ENCODE data around the gene RALA.
"Not testable (repeated sequence)": the region's sequence is repeated elsewhere in the genome, so short reads cannot be mapped to it uniquely, and the experiment has no call there.

The RALA gene

GRCh38 chr7:39650676-39651075, 27.3 kb downstream of the RALA start:
- DNase-seq = no peak

GRCh38 chr7:39651265-39651664, 27.9 kb downstream of the RALA start:
- no peak for DNase-seq

DNA sequence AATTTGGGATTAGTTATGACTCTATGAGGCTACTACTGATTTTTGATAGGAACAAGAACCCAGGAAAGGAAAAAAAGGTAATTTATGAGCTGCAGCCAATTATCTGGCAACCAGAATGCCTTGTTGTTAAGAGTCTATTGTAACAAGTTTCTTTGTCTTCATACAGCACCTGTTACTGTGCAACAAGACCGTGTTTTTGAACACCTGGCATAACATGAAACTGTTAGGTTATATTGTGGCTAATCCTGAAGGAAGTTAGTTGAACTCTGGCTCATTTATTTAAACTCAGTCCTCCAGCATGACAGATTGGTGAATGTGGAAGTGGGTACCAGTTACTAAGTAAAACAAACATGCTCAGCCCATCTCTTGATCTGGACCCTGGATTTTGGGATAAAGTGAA, 33.0 kb downstream of the RALA start:
- DNase-seq = no peak

GRCh38 chr7:39659356-39660013, 36.1 kb downstream of the RALA start:
- no peak for DNase-seq

- DNase-seq = no peak
These were observed 38.6 kb downstream of the RALA start for GRCh38 chr7:39661960-39662359.

DNA sequence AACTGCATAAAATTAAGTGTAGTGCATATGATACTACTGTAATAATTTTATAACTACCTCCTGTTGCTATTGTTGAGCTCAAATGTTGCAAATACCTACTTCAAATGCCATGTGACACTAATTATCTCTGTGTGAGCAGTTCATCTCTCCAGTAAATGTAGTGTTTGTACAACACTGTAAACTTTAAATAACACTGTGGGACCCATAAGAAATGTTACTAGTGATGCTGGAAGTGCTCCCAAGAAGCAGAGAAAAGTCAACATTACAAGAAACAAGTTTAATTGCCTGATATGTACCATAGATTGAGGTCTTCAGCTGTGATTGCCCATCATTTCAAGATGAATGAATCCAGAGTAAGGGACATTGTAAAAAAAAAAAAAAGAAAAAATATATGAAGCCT, 39.9 kb downstream of the RALA start:
- no peak for DNase-seq

- no peak for DNase-seq
These were observed 40.7 kb downstream of the RALA start for GRCh38 chr7:39664057-39664456.

- no peak for DNase-seq
These were observed 41.2 kb downstream of the RALA start for GRCh38 chr7:39664585-39664984.

- no peak for DNase-seq
These were observed 43.2 kb downstream of the RALA start for GRCh38 chr7:39666562-39666961.

DNA sequence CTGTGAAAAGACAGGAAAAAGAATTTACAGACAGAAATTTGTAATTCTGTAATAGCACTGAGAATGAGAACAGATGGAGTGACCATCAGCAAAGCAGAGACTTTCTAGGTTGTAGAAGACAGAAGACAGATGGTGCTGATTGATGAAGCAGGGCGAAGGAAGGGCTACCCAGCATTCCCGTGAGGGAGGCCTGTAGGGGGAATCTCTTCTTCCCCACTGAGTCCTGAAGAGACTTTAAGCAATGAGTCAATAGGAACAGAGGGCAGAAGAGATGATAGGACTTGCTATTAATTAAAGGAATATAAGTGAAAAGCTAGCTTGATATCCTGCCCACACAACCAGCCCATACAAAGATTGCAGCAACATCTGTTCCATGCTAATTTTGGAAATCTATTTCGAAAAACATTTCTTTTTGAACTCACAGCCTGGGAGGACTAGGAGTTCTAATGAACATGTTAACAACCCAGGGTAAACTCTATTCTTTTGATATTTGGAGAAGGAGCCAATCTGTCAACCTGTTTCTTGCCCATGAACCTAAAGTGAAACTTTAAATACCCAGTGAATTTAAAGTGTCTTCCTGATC, 44.1 kb downstream of the RALA start:
- no peak for DNase-seq

DNA sequence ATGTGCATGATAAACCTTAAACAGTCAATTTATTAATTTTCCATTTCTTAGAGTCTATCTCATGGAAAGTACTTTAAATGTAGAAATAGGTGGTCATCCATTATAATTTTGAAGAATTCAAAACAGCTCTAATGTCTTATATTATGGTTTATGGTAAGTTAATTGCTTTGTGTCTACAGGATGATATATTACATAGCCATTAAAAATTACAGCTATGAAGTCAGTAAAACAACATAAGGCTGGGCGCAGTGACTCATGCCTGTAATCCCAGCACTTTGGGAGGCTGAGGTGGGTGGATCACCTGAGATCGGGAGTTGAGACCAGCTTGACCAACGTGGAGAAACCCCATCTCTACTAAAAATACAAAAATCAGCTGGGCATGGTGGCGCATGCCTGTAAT, 44.9 kb downstream of the RALA start:
- DNase-seq = not testable (repeated sequence)

DNA sequence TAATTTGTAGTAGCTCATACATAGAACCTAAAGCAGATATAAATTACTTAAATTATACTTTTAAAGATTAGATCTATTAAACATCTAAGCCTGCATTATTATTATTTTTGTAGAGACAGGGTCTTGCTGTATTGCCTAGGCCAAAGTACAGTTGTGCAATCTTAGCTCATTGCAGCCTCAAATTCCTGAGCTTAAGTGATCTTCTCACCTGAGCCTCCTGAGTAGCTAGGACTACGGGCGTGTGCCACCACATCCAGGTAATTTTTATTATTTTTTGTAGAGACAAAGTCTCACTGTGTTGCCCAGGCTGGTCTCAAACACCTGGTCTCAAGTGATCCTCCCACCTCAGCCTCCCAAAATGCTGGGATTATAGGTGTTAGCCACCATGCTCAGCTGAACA, 46.7 kb downstream of the RALA start:
- no peak for DNase-seq

DNA sequence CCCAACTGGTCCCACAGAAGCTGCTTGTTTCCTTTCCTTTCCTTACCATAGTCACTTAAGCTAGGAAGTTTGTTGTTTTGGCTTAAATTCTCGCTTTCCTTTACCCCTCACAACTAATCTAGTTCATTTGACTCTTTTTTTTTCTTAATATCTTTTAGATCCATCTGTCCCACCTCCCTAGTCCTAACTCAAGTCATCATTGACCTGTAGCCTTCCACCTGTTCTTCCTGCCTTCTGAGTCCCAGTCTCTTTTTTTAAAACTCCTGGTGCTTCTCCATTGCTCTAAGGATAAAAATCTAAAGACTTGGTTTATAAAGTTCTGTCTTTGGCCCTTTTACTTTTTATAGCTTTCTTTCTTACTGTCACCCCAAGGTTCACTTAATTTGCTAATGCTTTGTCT, 47.6 kb downstream of the RALA start:
- no peak for DNase-seq

DNA sequence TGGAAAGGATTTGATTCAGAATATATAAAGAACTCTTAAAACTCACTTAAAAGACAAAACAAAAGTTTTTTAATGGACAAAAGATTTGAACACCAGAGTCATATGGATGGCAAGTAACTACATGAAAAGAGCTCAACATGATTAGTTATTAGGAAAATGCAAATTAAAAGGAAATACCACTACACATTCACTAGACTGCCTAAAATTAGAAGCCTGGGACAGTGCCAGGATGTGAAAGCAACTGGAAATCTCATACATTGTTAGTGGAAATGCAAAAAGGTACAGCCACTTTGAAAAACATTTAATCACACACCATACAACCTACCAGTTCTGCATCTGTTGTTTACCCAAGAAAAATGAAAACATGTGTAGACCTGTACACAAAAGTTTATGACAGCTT, 48.8 kb downstream of the RALA start:
- DNase-seq = no peak

DNA sequence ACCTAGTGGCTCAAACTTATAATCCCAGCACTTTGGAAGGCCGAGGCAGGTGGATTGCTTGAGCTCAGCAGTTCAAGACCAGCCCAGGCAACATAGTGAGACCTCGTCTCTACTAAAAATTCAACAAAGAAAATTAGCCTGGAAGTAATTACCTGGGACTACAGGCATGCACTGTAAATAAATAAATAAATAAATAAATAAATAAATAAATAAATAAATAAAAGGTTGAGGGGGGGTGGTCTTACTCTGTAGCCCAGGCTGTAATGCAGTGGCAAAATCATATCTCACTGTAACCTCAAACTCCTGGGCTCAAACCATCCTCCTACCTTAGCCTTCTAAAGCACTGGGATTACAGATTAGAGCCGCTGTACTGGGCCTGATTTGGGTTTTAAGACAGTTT, 50.5 kb downstream of the RALA start:
- DNase-seq = no peak

GRCh38 chr7:39674406-39674805, 51.0 kb downstream of the RALA start:
- no peak for DNase-seq

- no peak for DNase-seq
These were observed 53.0 kb downstream of the RALA start for GRCh38 chr7:39676346-39676745.

DNA sequence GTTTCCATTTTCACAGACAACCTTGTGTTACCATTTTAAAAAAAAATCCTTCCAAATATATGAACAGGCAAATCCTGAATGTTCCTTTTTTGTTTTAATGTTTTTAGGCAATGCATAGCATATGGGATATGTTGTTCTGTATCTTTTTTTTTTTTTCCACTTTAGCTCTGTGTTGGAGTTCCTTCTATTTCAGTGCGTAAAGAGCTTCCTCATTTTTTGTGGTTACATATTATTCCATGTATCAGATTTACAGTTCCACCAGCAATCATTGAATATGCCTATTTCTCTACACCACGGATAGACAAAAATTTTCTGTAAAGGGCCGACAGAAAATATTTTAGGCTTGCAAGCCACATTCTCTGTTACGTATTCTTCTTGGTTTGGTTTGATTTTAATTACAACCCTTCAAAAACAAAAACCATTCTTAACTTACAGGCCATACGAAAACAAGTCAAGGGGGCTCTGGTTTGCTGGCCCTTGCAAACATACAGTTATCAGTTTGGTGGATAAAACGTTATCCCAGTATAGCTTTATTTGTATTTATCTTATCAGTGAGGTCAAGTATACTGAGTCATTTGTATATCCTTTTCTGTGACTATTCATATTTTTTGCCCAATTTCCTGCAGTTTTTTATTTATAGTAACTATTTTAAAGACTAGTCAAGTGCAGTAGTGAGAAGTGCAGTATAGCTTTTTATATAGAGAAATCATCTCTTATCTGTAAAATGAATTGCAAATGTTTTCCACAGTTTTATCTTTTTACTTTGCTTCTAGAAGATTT, 55.7 kb downstream of the RALA start:
- DNase-seq = no peak

GRCh38 chr7:39679874-39680273, 56.5 kb downstream of the RALA start:
- DNase-seq = not testable (repeated sequence)

DNA sequence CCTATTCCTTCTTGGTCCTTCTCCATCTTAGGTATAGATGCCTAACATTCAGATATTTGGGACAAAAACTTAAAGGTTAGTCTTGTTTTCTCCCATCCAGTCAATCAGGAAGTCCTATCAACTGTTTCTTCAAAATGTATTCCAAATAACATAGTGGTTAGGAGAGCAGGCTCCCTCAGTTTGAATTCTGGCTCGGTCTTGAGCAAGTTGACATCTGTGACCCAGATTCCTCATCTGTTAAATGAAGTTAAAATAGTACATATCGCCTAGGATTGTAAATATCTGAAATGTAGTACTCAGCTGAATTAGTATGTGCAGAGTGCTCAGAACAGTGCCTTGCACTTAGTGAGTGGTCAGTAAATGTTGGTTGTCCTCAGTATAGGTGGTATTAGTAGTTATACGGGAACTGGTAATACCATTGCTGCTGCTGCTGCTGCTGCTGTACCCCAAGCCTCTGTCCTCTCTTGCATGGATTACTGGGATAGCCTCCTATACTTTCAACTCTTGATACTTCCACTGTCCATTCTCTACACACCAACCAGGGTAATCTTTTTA, 58.6 kb downstream of the RALA start:
- DNase-seq = no peak

DNA sequence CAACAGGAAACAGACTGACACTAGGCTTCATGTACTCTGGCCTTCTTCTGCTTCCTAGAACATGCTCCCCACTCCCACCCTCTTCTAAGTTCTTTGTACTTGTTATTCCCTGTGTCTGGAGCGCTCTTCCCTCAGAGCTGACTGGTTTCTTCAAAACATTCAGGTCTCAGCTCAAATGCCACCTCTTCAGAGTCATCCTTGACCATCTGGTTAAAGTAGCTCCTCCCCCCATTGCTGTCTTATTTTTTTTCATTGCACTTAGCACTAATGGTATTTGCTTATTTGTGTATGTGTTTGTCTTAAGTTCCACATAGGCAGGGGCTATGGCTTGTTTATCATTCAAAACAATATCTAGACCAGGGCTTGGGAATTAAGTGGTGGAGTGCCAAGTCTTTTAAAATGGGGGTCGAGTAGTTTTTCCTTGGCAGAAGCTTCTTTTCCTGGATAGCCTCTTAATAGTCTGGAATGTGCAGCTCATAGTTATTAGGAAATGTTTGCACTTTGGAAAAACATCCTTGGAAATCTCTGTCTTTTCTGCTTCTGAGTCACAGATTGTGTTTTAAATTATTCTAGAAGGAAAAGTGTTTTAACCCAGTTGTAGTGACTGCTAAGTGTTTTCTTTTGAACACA, 60.0 kb downstream of the RALA start:
- no peak for DNase-seq

GRCh38 chr7:39686261-39686924, 63.0 kb downstream of the RALA start:
- DNase-seq = no peak
